Gastrocnemius medialis (tissue), 4 donors: ENCODE measurements around the gene CTBP2. TPM values are rescaled to one million over a fixed set of nuclear protein-coding genes. Genes with fewer than 3 reads are reported as not detected.

Experiments used
- ATAC-seq, 2 donors: fragments of 150-250 bp; one replicate each; pipeline ENCODE4 v1.9.1; 2016
- DNase-seq, 2 donors: peaks; one replicate each; pipeline ENCODE4 v3.0.0-alpha.2; 2019
- H3K27ac ChIP-seq, 4 donors: fragments of 200-600 bp; sonication (generic); 1 replicate in 1 of 4; 2 replicates in 3 of 4; pipeline ENCODE4 v1.5.1; 2016 to 2018; ENCODE audit warnings: mild to moderate bottlenecking in 2 of 4, moderate library complexity in 1 of 4
- H3K27me3 ChIP-seq, 3 donors: fragments of 200-600 bp; sonication (generic) in 2 of 3; 1 replicate in 1 of 3; 2 replicates in 2 of 3; pipeline versions ENCODE4 v1.5.1 to v1.6.0; 2016 to 2019; ENCODE audit warnings: mild to moderate bottlenecking in 1 of 3, moderate library complexity in 1 of 3
- H3K36me3 ChIP-seq, 2 donors: fragments of 200-600 bp; sonication (generic) in 1 of 2; one replicate each; pipeline ENCODE4 v1.5.1; 2017 to 2018
- H3K4me1 ChIP-seq, 2 donors: fragments of 200-600 bp; sonication (generic) in 1 of 2; one replicate each; pipeline ENCODE4 v1.5.1; 2016 to 2017; ENCODE audit warnings: mild to moderate bottlenecking in 2 of 2
- H3K4me3 ChIP-seq, 4 donors: fragments of 200-600 bp; sonication (generic) in 3 of 4; 1 replicate in 1 of 4; 2 replicates in 3 of 4; pipeline ENCODE4 v1.5.1; 2016 to 2019; ENCODE audit warnings: mild to moderate bottlenecking in 2 of 4
- H3K9me3 ChIP-seq, 3 donors: fragments of 200-600 bp; sonication (generic) in 2 of 3; 1 replicate in 1 of 3; 2 replicates in 2 of 3; pipeline ENCODE4 v1.5.1; 2016 to 2019
- POLR2A ChIP-seq, 2 donors: fragments of 450-650 bp; IDR thresholded peaks; one replicate each; pipeline ENCODE4 v1.6.1; 2017; ENCODE audit warnings: antibody characterized with exemption in 2 of 2, mild to moderate bottlenecking in 2 of 2, moderate library complexity in 2 of 2
- in situ Hi-C, 4 donors: fragments of 200-750 bp; cut with MboI; loops; one replicate each; pipeline versions ENCODE4 v1.15.0 to v1.8.0; 2017; ENCODE audit warnings: low sequenced_read_pairs in 4 of 4
- intact Hi-C: fragments of 100-400 bp; cut with DNase I; formaldehyde crosslinking; loops from one replicate; pipeline ENCODE4 v1.15.1; 2023; ENCODE audit warnings: low total_unique reads
- total RNA-seq, 4 donors: library from RNA; depleted of rRNA; stranded (reverse); fragments of >200 nt; gene quantifications; one replicate each; pipeline versions ENCODE4 v1.1.0 to v1.2.3, GENCODE V29; 2016
- TF ChIP-seq, protein P1 (sequence below), 5 experiments: fragments of 450-650 bp in 3 of 5; fragments of 200-600 bp in 2 of 5; sonication (generic) in 2 of 5; IDR thresholded peaks in 4 of 5; conservative IDR thresholded peaks in 1 of 5; 1 replicate in 4 of 5; 2 replicates in 1 of 5; pipeline ENCODE4 v1.5.1; 2016 to 2019; ENCODE audit warnings: antibody characterized with exemption in 5 of 5, mild to moderate bottlenecking in 3 of 5, moderate library complexity in 3 of 5

CTBP2 gene
- total RNA-seq, 4 donors from 2014 or later: 13.9 to 36.7 (median 21.1) TPM

DNA sequence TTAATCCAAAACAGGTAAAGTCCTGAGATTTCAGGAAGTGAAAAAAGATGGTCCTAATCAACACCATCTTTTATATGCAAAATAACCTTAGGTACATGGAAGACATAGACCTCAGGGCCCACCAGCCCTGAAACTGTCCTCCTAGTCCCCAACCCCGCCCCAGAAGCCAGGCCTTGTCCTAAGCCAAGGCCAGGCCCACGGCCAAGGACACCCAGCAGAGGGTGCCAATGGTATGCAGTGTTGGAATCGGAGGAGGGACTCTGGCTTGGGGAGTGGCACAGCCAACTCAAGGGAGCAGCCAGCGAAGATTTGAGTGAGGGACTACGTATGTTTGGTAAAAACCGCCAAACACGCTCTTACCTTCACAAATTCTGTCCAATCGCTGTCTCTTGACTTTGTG, 121.7 kb downstream of the CTBP2 start:
- intact Hi-C loops: loop anchor here (5.0 kb wide), 1 partner anchor 46 kb away; no protein-coding TSS in a partner anchor

DNA sequence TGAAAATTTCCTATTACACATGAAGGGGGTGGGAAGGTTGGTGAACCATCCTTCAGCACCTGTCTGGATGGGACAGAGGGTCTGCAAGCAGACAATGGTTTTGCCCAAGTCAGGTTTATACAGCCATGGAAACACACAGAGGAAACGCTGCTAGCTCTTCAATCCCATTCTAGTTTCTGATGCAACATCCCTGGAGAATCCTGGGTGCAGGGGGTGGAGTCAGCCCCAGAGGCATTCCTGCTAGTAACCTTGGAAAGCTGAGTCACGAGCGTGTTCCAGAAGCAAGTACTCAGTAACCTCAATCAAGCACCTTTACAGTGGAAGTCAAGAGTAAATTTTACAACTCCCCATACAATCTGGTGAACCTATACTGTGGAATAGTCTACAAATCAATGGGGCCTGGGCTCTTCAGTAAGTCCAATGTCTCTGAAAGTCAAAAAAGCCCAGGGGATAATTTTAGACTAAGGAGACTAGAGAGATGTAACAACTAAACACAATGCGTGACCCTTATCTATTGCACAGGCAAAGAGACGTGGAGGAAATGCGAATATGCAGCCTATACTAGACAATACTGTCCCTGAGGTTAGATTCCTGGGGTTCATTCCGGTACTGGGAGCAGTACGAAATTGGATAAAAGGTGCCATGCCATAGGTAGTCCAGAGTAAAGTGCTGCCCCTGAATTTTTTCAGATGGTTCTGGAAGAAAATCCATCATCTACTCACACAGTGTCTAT, 123.1 kb downstream of the CTBP2 start:
- no peak for TF ChIP-seq POLR2A (IDR thresholded peaks at IDR 0.05)
- TF ChIP-seq, protein P1, sequence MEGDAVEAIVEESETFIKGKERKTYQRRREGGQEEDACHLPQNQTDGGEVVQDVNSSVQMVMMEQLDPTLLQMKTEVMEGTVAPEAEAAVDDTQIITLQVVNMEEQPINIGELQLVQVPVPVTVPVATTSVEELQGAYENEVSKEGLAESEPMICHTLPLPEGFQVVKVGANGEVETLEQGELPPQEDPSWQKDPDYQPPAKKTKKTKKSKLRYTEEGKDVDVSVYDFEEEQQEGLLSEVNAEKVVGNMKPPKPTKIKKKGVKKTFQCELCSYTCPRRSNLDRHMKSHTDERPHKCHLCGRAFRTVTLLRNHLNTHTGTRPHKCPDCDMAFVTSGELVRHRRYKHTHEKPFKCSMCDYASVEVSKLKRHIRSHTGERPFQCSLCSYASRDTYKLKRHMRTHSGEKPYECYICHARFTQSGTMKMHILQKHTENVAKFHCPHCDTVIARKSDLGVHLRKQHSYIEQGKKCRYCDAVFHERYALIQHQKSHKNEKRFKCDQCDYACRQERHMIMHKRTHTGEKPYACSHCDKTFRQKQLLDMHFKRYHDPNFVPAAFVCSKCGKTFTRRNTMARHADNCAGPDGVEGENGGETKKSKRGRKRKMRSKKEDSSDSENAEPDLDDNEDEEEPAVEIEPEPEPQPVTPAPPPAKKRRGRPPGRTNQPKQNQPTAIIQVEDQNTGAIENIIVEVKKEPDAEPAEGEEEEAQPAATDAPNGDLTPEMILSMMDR (IDR thresholded peaks at IDR 0.05 in 4 of 5, conservative IDR thresholded peaks at IDR 0.05 in 1 of 5): no peak
- no peaks in the 10 kb centered on the region for H3K36me3 ChIP-seq
- peaks cover 76 to 81% of the 10 kb centered on the region in 2 donors for H3K4me1 ChIP-seq
- DNase-seq (peak; percentile 71 to 84), ATAC-seq (peak; percentile 71 to 86)
- H3K27me3 ChIP-seq: no peaks in the 10 kb centered on the region
- intact Hi-C loops (loop anchor here (5.0 kb wide), 1 partner anchor 45 kb away; no protein-coding TSS in a partner anchor), in situ Hi-C loops (loop anchor here in 1 of 4 donors (25.0 kb wide), 1 partner anchor 300 kb away; no protein-coding TSS in a partner anchor)
- no peak overlapping the region for H3K4me3 ChIP-seq
- H3K9me3 ChIP-seq: no peaks in the 10 kb centered on the region
- peak overlapping the region; percentile 67 to 76 (median 72) for H3K27ac ChIP-seq

More for the DNA sequence above, 121.7 kb downstream of the CTBP2 start:
- DNase-seq (peak; percentile 72 to 90), ATAC-seq (peak; percentile 88)
- Histone ChIP-seq H3K4me3 (peak overlapping the region in 1 of 4 donors; percentile 9), H3K4me1 (peaks cover 68 to 74% of the 10 kb centered on the region in 2 donors), H3K27me3 (no peaks in the 10 kb centered on the region), H3K36me3 (no peaks in the 10 kb centered on the region), H3K9me3 (no peaks in the 10 kb centered on the region), H3K27ac (peak overlapping the region; percentile 67 to 76 (median 72))
- in situ Hi-C loops: loop anchor here in 1 of 4 donors (25.0 kb wide), 1 partner anchor 299 kb away; no protein-coding TSS in a partner anchor
- TF ChIP-seq POLR2A (IDR thresholded peaks at IDR 0.05): no peak
- TF ChIP-seq, protein P1 (IDR thresholded peaks at IDR 0.05 in 4 of 5, conservative IDR thresholded peaks at IDR 0.05 in 1 of 5): peak in 2 of 5 experiments; percentile 26 to 44

DNA sequence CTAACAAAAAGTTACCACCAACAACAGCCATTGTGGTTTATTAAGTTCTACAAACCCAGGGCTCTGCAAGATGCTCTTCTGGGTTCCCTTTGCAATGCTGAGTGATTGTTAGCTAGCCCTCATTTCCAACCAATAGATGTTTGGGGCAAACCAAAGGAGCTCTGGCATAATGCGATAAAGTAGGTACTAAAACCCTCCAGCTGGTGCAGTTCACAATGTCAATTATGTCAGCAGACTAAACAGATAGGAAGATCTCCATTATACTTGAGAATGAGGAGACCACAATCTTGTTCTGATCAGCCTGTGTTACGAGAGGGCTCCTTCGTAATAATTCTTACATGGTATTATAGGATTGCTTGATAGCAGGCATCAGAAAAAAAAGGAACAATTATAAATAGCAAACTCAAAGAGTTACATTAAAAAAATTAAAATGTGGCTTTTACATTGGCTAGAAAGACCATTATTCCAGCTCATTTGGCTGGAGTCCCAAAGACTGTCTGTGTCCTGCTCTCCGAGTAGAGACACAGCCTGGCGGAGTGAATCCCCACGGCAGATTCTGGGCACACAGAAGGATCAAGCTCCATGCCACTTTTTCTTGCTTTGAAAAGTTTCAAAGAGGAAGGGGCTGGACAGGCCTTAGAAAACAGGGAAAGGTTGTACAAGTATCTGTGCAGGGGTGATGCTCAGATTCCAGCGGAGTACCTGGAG, 124.6 kb downstream of the CTBP2 start:
- no peaks in the 10 kb centered on the region for H3K27me3 ChIP-seq
- H3K36me3 ChIP-seq: no peaks in the 10 kb centered on the region
- H3K4me1 ChIP-seq: peaks cover 76 to 93% of the 10 kb centered on the region in 2 donors
- no peak for ATAC-seq
- peak overlapping the region; percentile 67 to 76 (median 72) for H3K27ac ChIP-seq
- TF ChIP-seq, protein P1 (IDR thresholded peaks at IDR 0.05 in 4 of 5, conservative IDR thresholded peaks at IDR 0.05 in 1 of 5): no peak
- TF ChIP-seq POLR2A (IDR thresholded peaks at IDR 0.05): no peak
- no peak for DNase-seq
- H3K4me3 ChIP-seq: no peak overlapping the region
- in situ Hi-C loops: loop anchor here in 1 of 4 donors (25.0 kb wide), 1 partner anchor 302 kb away; no protein-coding TSS in a partner anchor
- intact Hi-C loops: loop anchor here (5.0 kb wide), 1 partner anchor 43 kb away; no protein-coding TSS in a partner anchor
- H3K9me3 ChIP-seq: no peaks in the 10 kb centered on the region

DNA sequence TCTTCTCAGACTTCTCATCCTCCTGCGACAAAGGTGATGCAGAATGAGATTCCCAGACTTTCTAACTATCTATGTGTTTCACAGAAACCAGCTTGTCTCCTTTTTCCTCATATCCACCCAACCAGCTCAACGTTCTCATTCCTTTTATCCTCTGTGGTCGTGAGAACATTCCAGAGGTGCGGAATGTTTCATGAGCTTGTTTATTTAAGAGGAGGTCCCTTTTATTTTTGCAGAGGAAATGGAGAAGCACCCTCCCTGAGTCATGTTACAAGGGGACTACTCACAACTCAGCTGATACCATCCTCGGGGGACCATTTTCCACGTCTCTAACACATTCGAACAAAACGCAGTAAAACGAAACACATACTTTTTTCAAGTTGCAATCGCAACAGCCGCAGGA, 125.2 kb downstream of the CTBP2 start:
- ATAC-seq (no peak), DNase-seq (no peak)
- Histone ChIP-seq H3K9me3 (no peaks in the 10 kb centered on the region), H3K27me3 (no peaks in the 10 kb centered on the region), H3K4me1 (peaks cover 78 to 93% of the 10 kb centered on the region in 2 donors), H3K4me3 (no peak overlapping the region), H3K27ac (peak overlapping the region in 2 of 4 donors; percentile 68 to 76), H3K36me3 (no peaks in the 10 kb centered on the region)
- intact Hi-C loops: loop anchor here (5.0 kb wide), 1 partner anchor 43 kb away; no protein-coding TSS in a partner anchor
- no peak for TF ChIP-seq POLR2A (IDR thresholded peaks at IDR 0.05)
- TF ChIP-seq, protein P1 (IDR thresholded peaks at IDR 0.05 in 4 of 5, conservative IDR thresholded peaks at IDR 0.05 in 1 of 5): no peak
- in situ Hi-C loops: loop anchor here in 1 of 4 donors (25.0 kb wide), 1 partner anchor 302 kb away; no protein-coding TSS in a partner anchor
